ENCODE data around the gene DNAH8.
"Not testable (repeated sequence)": the region's sequence is repeated elsewhere in the genome, so short reads cannot be mapped to it uniquely, and the experiment has no call there.

Gene DNAH8

GRCh38 chr6:38750968-38751615, 36.0 kb downstream of the DNAH8 start:
- DNase-seq (ENCODE audit: low read depth in 1 of 2, low spot score in 1 of 2): no peak

DNA sequence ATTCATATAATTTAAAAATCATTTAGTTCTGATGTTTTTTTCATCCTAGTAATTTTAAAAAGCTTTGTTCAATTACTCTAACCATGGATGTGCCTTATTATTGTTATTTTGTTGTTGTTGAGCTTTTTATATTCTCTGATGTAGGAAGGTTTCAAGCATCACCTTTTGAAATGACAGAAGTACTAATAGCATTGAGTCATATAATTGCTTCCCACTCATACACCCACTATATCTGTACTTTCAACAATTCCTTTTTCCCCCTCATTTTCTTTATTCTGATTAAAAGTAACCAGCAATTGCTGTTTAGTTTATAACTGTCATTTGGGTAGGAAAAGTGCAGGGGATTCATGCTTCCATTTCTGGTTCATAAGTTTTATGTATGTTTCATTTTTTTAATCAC, 38.6 kb downstream of the DNAH8 start:
- DNase-seq (ENCODE audit: low read depth in 1 of 2, low spot score in 1 of 2): no peak

DNA sequence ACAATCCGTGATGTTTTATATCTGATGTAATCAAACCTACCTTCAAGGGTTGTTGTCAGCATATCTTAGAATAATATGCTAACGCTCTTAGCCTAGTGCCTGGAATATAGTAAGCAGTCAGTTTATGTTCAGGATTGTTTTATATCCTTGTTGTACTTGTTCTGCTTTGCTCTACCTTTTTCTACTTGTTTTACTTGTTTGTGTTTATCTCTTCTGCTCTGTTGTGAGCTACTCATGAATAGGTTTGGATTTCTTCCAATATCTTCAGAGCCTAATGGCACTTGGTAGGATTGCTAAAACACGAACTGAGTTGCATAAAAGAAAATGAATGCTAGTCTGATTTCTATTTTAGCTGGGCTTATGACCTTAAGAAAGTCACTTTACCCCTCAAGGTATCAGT, 40.1 kb downstream of the DNAH8 start:
- no peak for DNase-seq (ENCODE audit: low read depth in 1 of 2, low spot score in 1 of 2)

DNA sequence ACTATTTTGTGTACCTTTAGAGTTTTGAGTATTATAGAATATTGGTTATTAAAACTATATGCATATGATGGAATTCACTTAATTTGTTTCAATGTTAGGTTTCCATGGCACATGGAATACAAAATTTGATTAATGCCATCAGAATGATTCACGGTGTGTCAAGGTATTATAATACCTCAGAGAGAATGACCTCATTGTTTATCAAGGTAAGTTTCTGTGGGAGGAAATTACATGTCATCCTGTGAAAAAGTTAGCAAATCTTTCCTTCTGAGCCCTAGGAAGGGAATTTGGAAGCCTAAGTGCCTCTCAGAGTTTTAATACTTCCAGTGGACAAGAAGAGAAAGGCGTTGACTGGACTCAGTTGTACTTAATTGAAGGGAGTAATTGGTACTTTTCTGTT, 40.8 kb downstream of the DNAH8 start:
- no peak for DNase-seq (ENCODE audit: low read depth in 1 of 2, low spot score in 1 of 2)

DNA sequence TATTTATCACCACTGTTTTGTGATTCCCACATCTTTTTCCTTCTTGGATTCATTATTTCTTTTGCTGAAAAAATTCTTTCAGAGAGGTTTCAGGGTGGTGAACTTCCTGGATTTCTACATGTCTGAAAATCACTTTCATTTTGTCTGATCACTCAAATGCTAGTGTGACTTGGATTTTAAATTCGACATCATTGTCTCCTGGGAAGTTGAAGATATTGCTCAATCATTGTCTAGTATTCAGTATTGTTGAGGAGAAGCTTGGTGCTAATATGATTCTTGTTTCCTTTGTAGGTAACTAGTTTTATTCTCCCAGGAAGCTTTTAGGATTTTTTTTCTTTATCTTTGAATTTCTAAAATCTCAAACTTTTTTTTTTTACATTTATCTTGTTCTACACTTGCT, 45.0 kb downstream of the DNAH8 start:
- DNase-seq (ENCODE audit: low read depth in 1 of 2, low spot score in 1 of 2): no peak

DNA sequence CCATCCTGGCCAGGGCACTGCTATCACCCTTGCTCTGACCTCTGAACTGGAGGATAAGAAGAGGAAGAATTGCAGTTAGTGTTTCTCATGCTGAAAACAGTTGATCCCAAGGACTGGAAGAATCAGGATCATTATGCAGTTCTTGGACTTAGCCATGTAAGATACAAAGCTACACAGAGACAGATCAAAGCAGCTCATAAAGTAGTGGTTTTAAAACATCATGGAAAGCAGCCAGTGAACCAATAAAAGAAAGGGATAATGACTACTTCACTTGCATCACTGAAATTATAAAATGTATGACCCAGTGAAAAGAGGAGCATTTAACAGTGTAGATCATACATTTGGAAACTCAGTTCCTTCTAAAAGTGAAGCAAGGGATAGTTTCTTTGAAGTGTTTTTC, 47.7 kb downstream of the DNAH8 start:
- no peak for DNase-seq (ENCODE audit: low read depth in 1 of 2, low spot score in 1 of 2)

GRCh38 chr6:38767560-38767959, 52.4 kb downstream of the DNAH8 start:
- no peak for DNase-seq (ENCODE audit: low read depth in 1 of 2, low spot score in 1 of 2)

DNA sequence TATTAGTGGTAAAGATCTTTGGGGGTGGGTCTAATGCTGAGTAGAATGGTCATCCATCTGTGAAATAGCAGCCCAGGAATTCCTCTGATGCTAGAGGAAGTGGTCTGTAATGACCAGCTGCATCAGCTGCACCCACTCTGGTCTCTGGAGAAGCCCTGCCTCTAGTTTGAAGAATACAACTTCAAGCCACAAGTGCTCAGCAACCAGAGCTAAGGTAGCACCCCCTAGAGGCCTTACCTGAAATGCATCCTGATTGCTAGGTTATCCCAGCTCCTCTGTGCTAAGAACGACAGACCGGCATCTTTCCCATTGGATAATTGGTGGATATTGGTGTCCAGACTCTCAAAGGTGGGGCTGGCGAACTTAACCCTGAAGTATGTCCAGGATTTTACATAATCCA, 58.2 kb downstream of the DNAH8 start:
- no peak for DNase-seq (ENCODE audit: low read depth in 1 of 2, low spot score in 1 of 2)

- no peak for DNase-seq (ENCODE audit: low read depth in 1 of 2, low spot score in 1 of 2)
Measured at GRCh38 chr6:38774929-38775707, 60.0 kb downstream of the DNAH8 start.

DNA sequence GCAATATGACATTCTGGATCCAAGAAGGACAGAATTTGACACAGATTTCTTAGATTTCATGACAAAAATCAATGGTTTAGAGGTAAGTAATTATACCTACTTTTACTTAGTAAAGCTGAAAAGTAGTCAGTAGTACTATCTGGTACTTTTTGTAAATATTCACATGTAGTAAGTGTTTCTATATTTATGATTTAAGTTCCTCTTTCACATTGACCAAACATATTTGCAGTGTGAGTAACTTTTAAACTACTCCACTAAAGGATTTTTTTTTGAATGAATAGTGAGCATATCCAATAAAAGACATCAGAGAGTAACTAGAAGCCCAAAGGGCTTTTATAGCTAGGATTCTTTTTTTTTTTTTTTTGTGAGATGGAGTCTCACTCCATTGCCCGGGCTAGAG, 60.8 kb downstream of the DNAH8 start:
- no peak for DNase-seq (ENCODE audit: low read depth in 1 of 2, low spot score in 1 of 2)

- no peak for DNase-seq (ENCODE audit: low read depth in 1 of 2, low spot score in 1 of 2)
Measured at GRCh38 chr6:38776515-38776914, 61.4 kb downstream of the DNAH8 start.

DNA sequence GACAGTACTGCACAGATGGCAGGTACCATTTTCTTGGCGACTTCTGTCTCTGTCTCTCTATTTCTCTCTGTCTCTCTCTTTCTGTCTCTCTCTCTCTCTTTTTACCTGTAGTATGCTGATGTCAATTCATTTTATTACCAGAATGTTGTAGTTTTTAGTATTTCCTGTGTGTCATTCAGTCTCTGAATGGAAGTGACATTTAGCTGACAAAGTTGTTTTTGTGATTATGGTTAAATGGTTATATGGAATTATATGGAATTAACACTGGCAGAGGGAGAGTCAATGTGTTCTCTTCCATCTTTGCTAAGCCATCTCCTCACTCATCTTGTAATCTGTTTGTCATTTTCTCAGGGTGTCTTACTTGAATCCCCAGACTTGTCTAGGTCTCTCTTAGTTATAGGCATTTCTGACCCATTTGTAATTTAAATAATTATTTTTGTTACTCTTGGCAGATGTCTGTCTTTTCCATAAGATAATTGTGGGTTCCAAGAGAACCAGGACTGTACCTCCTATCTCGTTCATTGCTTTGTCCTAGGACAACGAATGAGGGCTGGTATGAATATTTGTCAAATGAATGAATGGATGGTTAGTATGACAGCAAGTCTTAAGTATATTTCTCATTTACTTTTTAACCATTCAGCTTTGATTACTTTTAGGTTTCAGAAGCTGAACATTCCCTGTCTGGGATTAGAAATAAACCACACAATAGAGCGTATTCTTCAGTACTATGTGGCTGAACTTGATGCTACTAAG, 64.4 kb downstream of the DNAH8 start:
- no peak for DNase-seq (ENCODE audit: low read depth in 1 of 2, low spot score in 1 of 2)

DNA sequence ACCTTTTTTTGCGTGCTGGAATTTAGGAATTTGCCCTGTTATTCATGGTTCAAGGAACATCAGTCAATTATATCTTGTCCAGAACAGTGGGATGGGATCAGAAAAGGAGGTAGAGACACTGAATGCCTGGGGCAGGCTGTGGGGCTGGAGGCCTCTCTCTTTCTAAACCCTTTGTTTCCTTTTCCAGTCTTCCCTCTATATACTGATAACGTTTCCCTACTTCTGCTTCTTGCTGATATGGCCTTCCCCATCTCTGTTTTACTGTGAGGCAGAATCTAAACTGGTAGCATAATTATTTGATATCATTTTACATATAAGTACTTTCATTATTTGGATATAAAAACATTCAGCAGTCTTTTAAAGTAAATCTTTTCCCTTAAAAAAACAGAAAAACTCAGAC, 67.5 kb downstream of the DNAH8 start:
- no peak for DNase-seq (ENCODE audit: low read depth in 1 of 2, low spot score in 1 of 2)

- DNase-seq (ENCODE audit: low read depth in 1 of 2, low spot score in 1 of 2): no peak
Measured at GRCh38 chr6:38783443-38784228, 68.5 kb downstream of the DNAH8 start.

DNA sequence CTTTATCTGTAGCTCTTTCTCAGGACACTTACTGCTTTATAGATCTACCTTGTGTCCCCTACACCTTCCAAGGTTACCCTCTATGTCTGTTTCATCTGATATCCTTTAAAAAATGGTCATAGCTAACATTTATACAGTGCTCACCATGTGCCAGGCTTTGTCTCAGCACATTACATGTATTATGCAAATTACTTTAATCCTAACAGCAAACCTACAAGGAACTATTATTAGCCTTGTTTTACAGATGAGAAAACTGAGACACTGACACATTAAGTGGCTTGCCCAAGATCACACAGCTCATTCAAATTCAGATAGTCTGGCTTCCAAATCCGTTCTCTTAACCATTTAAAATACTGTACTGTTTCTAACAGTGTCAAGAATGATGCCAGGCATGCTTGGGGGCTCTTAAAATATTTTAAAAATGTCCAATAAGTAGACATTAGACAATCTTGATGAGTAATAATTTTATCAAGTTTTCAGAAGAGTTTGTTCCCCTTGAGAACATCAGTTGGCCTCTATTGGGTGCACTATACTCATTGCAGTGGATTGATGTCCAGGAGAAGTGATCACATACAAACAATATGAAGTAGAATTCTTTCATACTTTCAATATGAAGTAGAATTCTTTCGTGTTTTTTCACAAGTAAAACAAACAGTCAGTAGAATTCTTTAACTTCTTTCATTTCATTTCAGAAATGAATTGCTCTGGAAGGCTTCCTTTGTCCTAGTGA, 69.6 kb downstream of the DNAH8 start:
- DNase-seq (ENCODE audit: low read depth in 1 of 2, low spot score in 1 of 2): no peak

GRCh38 chr6:38786486-38786885, 71.4 kb downstream of the DNAH8 start:
- DNase-seq (ENCODE audit: low read depth in 1 of 2, low spot score in 1 of 2): no peak

GRCh38 chr6:38789256-38789655, 74.1 kb downstream of the DNAH8 start:
- DNase-seq (ENCODE audit: low read depth in 1 of 2, low spot score in 1 of 2): no peak

GRCh38 chr6:38792356-38792755, 77.2 kb downstream of the DNAH8 start:
- no peak for DNase-seq (ENCODE audit: low read depth in 1 of 2, low spot score in 1 of 2)

- DNase-seq (ENCODE audit: low read depth in 1 of 2, low spot score in 1 of 2): no peak
Measured at GRCh38 chr6:38794682-38795081, 79.6 kb downstream of the DNAH8 start.

DNA sequence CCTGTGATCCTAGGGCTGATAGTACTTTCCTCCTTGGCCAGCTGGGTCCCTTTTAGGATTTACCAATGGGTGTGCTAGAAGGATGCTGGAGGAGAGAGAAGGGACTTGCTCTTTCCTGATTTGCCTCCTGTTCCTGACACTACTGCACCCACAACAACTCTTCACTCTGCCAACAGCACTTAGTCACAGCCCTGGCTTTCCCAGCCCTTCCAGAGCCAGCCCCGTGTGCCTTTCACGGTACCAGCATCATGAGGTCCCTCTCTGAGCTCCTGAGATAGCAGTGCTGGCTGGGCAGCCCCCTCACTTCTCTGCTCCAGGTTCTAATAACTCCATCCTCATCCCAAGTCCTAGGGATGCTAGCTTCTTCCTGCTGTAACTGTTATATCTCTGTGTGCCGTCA, 80.9 kb downstream of the DNAH8 start:
- DNase-seq (ENCODE audit: low read depth in 1 of 2, low spot score in 1 of 2): no peak

DNA sequence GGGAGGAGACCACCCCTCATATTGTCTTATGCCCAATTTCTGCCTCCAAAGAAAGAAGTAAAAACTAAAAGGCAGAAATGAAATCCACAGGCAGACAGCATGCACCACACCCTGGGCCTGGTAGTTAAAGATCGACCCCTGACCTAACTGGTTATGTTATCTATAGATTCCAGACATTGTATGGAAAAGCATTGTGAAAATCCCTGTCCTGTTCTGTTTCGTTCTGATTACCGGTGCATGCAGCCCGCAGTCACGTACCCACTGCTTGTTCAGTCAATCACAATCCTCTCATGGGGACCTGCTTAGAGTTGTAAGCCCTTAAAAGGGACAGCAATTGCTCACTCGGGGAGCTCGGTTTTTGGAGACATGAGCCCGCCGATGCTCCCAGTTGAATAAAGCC, 81.3 kb downstream of the DNAH8 start:
- DNase-seq (ENCODE audit: low read depth in 1 of 2, low spot score in 1 of 2): not testable (repeated sequence)
